HL-60 (cell line): ENCODE data around the gene IFI27L1.

Source experiments
- SPI1 ChIP-seq: IDR thresholded peaks from 2 replicates; pipeline ENCODE4 v1.6.1; 2012; ENCODE audit warnings: low read depth, mild to moderate bottlenecking, borderline replicate concordance
- TF ChIP-seq, protein P1 (sequence below): IDR thresholded peaks from one replicate; pipeline ENCODE4 v1.5.1; 2011; ENCODE audit warnings: low read length, control low read depth, inconsistent platforms; ENCODE audit not compliant: insufficient read depth

DNA sequence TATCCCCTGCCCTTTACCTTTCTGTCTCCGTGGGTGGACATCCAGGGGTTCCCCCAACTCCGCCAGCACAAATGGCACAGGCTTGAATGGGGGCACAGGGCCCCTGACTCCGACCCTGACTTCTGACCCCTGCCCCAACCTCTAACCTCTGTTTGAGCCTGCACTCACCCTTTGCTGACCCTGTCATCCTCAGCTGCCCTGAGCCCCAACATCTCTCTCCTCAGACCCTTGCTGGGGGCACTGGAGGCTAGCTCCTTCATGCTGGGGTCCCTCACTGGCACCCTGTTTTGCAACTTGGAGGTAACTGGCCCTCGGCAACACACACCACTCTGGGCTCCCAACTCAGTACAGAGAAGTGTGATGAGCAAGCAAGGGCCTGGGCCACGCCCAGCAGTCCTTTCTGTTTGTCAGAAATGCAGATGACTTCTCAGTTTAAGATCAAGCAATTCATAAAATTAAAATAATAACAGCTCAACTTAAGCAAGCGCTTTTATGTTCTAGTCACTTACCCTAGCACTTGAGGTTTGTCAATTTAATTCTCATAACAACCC lies 31.5 kb downstream of the IFI27L1 start:
- no peak for TF ChIP-seq SPI1
- TF ChIP-seq, protein P1, sequence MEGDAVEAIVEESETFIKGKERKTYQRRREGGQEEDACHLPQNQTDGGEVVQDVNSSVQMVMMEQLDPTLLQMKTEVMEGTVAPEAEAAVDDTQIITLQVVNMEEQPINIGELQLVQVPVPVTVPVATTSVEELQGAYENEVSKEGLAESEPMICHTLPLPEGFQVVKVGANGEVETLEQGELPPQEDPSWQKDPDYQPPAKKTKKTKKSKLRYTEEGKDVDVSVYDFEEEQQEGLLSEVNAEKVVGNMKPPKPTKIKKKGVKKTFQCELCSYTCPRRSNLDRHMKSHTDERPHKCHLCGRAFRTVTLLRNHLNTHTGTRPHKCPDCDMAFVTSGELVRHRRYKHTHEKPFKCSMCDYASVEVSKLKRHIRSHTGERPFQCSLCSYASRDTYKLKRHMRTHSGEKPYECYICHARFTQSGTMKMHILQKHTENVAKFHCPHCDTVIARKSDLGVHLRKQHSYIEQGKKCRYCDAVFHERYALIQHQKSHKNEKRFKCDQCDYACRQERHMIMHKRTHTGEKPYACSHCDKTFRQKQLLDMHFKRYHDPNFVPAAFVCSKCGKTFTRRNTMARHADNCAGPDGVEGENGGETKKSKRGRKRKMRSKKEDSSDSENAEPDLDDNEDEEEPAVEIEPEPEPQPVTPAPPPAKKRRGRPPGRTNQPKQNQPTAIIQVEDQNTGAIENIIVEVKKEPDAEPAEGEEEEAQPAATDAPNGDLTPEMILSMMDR, result no peak
